K562 (cell line): Measurements from ENCODE around the gene PTPN1.

Experiments
- CTCF ChIP-seq, 3 experiments: IDR thresholded peaks in 2 of 3; conservative IDR thresholded peaks in 1 of 3; 2 replicates each; pipeline ENCODE4 v1.5.1; 2011 to 2012; ENCODE audit warnings: low read length in 3 of 3, mild to moderate bottlenecking in 3 of 3, control low read depth in 2 of 3, improper control_type of control experiment in 1 of 3, inconsistent platforms in 1 of 3, low read depth in 1 of 3, mixed read lengths in 1 of 3, moderate library complexity in 1 of 3; ENCODE audit not compliant: insufficient read depth in 2 of 3
- EZH2 ChIP-seq: IDR thresholded peaks from 2 replicates; pipeline ENCODE4 v1.6.1; 2012; ENCODE audit warnings: low read depth, mild to moderate bottlenecking, inconsistent platforms, low read length, borderline replicate concordance
- FOXA3 ChIP-seq, 2 experiments: fragments of 450-650 bp in 1 of 2; sonication (generic) in 1 of 2; formaldehyde crosslinking; IDR thresholded peaks in 1 of 2; conservative IDR thresholded peaks in 1 of 2; 2 replicates each; pipeline versions ENCODE4 v1.4.0 to v1.8.0; 2020 to 2022; ENCODE audit warnings: mild to moderate bottlenecking in 2 of 2, missing genetic modification reagents in 1 of 2
- LEF1 ChIP-seq: fragments of 450-650 bp; IDR thresholded peaks from 2 replicates; pipeline ENCODE4 v1.6.1; 2016; ENCODE audit warnings: mild to moderate bottlenecking
- UBTF ChIP-seq, 2 experiments: IDR thresholded peaks; 2 replicates each; pipeline ENCODE4 v1.6.1; 2012; ENCODE audit warnings: improper control_type of control experiment in 2 of 2, low read depth in 2 of 2, low read length in 2 of 2, borderline replicate concordance in 1 of 2
- TF ChIP-seq, protein P1 (sequence below): sonication (generic); formaldehyde crosslinking; IDR thresholded peaks from 2 replicates; pipeline ENCODE4 v1.9.0; 2022; ENCODE audit warnings: mild to moderate bottlenecking, missing genetic modification reagents
- TF ChIP-seq, protein P2 (sequence below): fragments of 450-650 bp; IDR thresholded peaks from 2 replicates; pipeline ENCODE4 v1.7.0; 2016; ENCODE audit warnings: borderline replicate concordance

DNA sequence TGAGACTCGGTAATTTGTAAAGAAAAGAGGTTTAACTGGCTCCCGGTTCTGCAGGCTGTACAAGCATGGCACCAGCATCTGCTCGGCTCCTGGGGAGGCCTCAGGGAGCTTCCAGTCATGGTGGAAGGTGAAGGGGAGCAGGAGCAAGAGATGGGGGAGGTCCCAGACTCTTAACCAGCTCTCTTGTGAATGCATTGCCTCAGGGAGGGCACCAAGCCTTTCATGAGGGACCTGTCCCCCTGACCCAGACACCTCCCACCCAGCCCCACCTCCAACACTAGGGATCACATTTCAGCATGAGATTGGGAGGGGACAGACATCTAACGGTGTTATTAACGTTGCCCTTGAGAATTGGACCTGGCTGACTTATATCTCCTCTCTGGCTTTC is 68.6 kb downstream of the PTPN1 start:
- TF ChIP-seq EZH2 (no peak), LEF1 (no peak), CTCF (IDR thresholded peaks at IDR 0.05 in 2 of 3, conservative IDR thresholded peaks at IDR 0.05 in 1 of 3; ENCODE audit: insufficient read depth in 2 of 3, low read depth in 1 of 3, low read length in 3 of 3) (no peak), UBTF (IDR thresholded peaks at IDR 0.05; ENCODE audit: borderline replicate concordance in 1 of 2, low read depth in 2 of 2, low read length in 2 of 2) (no peak), FOXA3 (CRISPR knock-in tag; conservative IDR thresholded peaks at IDR 0.05 in 1 of 2, IDR thresholded peaks at IDR 0.05 in 1 of 2) (no peak)
- TF ChIP-seq, protein P1, sequence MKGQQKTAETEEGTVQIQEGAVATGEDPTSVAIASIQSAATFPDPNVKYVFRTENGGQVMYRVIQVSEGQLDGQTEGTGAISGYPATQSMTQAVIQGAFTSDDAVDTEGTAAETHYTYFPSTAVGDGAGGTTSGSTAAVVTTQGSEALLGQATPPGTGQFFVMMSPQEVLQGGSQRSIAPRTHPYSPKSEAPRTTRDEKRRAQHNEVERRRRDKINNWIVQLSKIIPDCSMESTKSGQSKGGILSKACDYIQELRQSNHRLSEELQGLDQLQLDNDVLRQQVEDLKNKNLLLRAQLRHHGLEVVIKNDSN: no peak
- TF ChIP-seq, protein P2, sequence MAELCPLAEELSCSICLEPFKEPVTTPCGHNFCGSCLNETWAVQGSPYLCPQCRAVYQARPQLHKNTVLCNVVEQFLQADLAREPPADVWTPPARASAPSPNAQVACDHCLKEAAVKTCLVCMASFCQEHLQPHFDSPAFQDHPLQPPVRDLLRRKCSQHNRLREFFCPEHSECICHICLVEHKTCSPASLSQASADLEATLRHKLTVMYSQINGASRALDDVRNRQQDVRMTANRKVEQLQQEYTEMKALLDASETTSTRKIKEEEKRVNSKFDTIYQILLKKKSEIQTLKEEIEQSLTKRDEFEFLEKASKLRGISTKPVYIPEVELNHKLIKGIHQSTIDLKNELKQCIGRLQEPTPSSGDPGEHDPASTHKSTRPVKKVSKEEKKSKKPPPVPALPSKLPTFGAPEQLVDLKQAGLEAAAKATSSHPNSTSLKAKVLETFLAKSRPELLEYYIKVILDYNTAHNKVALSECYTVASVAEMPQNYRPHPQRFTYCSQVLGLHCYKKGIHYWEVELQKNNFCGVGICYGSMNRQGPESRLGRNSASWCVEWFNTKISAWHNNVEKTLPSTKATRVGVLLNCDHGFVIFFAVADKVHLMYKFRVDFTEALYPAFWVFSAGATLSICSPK: no peak
